ENCODE results near the gene SCGB1D4. TPM values are rescaled to one million over a fixed set of nuclear protein-coding genes. Genes with fewer than 3 reads are reported as not detected.

Gene SCGB1D4
- total RNA-seq, 6 experiments from 2014 or later, result not detected

GRCh38 chr11:62260261-62260953, 38.5 kb downstream of the SCGB1D4 start:
- H3K27ac Mint-ChIP-seq, result no peak overlapping the region
- H3K4me3 Mint-ChIP-seq, result no peak overlapping the region
- H3K4me1 Mint-ChIP-seq (ENCODE audit: low read depth), result peaks cover 19% of the 10 kb centered on the region
- TF ChIP-seq, protein P1, sequence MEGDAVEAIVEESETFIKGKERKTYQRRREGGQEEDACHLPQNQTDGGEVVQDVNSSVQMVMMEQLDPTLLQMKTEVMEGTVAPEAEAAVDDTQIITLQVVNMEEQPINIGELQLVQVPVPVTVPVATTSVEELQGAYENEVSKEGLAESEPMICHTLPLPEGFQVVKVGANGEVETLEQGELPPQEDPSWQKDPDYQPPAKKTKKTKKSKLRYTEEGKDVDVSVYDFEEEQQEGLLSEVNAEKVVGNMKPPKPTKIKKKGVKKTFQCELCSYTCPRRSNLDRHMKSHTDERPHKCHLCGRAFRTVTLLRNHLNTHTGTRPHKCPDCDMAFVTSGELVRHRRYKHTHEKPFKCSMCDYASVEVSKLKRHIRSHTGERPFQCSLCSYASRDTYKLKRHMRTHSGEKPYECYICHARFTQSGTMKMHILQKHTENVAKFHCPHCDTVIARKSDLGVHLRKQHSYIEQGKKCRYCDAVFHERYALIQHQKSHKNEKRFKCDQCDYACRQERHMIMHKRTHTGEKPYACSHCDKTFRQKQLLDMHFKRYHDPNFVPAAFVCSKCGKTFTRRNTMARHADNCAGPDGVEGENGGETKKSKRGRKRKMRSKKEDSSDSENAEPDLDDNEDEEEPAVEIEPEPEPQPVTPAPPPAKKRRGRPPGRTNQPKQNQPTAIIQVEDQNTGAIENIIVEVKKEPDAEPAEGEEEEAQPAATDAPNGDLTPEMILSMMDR (IDR thresholded peaks at IDR 0.05), result no peak
- no peaks in the 10 kb centered on the region for H3K9me3 Mint-ChIP-seq
- peaks cover 7% of the 10 kb centered on the region; the same call in 1 of the 2 replicates for H3K27me3 Mint-ChIP-seq (ENCODE audit: insufficient read depth)
- H3K36me3 Mint-ChIP-seq (ENCODE audit: low read depth), result no peaks in the 10 kb centered on the region
- no peak for DNase-seq

DNA sequence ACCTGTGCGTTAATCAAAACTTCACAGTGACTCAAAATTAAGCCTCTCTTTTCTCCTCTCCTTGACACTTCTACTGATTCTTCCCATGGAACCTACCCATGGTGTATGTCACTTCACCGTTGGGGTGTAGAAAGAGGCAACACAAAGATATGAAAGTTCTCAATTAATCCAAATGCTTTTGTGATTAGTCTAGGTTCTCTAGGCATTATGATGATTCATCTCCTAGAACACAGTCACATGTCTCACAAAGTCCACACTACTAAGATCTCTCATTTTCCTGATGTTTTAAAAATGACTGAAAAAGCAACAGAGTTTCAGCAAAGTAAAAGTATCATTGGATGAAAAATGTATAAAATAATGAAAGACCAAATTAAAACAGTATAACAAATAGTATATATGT, 42.6 kb downstream of the SCGB1D4 start:
- TF ChIP-seq, protein P1 (IDR thresholded peaks at IDR 0.05), result no peak
- H3K4me1 Mint-ChIP-seq (ENCODE audit: low read depth), result peaks cover 8% of the 10 kb centered on the region
- H3K9me3 Mint-ChIP-seq, result peaks cover 19% of the 10 kb centered on the region
- H3K4me3 Mint-ChIP-seq, result no peak overlapping the region
- no peak overlapping the region for H3K27ac Mint-ChIP-seq
- H3K27me3 Mint-ChIP-seq (ENCODE audit: insufficient read depth), result peaks cover 7% of the 10 kb centered on the region; the same call in 1 of the 2 replicates
- peaks cover 9% of the 10 kb centered on the region; the same call in 1 of the 2 replicates for H3K36me3 Mint-ChIP-seq (ENCODE audit: low read depth)
- DNase-seq, result no peak

DNA sequence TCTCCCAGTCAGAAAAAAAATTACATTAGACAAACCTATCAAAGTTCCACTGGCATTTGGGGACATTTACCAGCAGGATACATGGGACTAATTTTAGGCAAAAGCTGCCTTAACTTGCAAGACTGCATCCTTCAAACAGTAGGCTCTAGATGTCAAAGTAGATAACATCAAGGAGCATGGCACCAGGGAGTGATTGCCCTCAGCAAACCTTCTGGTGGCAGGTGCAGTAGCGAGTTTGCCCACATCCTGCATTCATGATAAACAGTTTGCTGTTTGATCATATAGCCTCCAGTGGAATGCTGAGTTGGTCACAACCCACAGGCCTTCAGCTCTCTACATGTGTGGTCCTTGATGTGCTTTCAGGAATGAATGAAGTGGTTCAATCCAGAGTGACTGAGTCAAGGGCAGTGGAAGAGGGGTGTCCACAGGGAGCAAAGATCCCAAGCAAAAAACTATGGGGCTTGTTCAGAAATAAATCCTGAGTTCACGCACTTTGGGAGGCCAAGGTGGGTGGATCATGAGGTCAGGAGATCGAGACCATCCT, 44.8 kb downstream of the SCGB1D4 start:
- H3K4me1 Mint-ChIP-seq (ENCODE audit: low read depth), result peaks cover 8% of the 10 kb centered on the region
- TF ChIP-seq, protein P1 (IDR thresholded peaks at IDR 0.05), result no peak
- DNase-seq, result no peak

DNA sequence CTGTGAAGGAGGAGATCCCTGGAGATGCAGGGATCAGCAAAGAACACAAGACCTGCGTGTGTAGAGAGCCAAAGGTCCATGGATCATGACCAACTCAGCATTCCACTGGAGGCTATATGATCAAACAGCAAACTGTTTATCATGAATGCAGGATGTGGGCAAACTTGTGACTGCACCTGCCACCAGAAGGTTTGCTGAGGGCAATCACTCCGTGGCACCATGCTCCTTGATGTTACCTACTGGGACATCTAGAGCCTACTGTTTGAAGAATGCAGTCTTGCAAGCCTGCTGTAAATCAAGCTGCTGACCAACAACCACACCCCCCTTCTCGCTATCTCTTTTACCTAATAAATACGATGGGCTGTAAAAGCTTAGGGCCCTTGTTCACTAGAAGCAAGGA, 47.2 kb downstream of the SCGB1D4 start:
- TF ChIP-seq, protein P1 (IDR thresholded peaks at IDR 0.05), result no peak
- Mint-ChIP-seq H3K27me3 (ENCODE audit: insufficient read depth) (no peaks in the 10 kb centered on the region; the same call in none of the 2 replicates), H3K27ac (no peak overlapping the region), H3K4me3 (no peak overlapping the region), H3K36me3 (ENCODE audit: low read depth) (peaks cover 9% of the 10 kb centered on the region; the same call in 1 of the 2 replicates), H3K4me1 (ENCODE audit: low read depth) (peaks cover 8% of the 10 kb centered on the region), H3K9me3 (peaks cover 21% of the 10 kb centered on the region)
- DNase-seq, result no peak

More for the DNA sequence above, 44.8 kb downstream of the SCGB1D4 start:
- H3K27me3 Mint-ChIP-seq (ENCODE audit: insufficient read depth), result peaks cover 4% of the 10 kb centered on the region
- peaks cover 9% of the 10 kb centered on the region; the same call in 1 of the 2 replicates for H3K36me3 Mint-ChIP-seq (ENCODE audit: low read depth)
- H3K27ac Mint-ChIP-seq, result no peak overlapping the region
- peaks cover 21% of the 10 kb centered on the region for H3K9me3 Mint-ChIP-seq
- no peak overlapping the region for H3K4me3 Mint-ChIP-seq

Other genes with a start within 250 kb of the SCGB1D4 start
- gene INCENP, start 175.1 kb downstream of the SCGB1D4 start, total RNA-seq (2021; fragmentation: NEBNext Ultra II Directional; extraction: Animal tissue kit (Norgen Biotek cat#: 25700)), result 10 to 100 TPM; 32.3 to 60.0 (median 54.1) TPM
- not detected for gene SCGB1D1, start 108.9 kb downstream of the SCGB1D4 start, total RNA-seq (2021; fragmentation: NEBNext Ultra II Directional; extraction: Animal tissue kit (Norgen Biotek cat#: 25700))
- gene SCGB2A1, start 90.4 kb downstream of the SCGB1D4 start, total RNA-seq (2021; fragmentation: NEBNext Ultra II Directional; extraction: Animal tissue kit (Norgen Biotek cat#: 25700)), result not detected
- gene SCGB1D2, start 56.8 kb downstream of the SCGB1D4 start, total RNA-seq (2021; fragmentation: NEBNext Ultra II Directional; extraction: Animal tissue kit (Norgen Biotek cat#: 25700)), result not detected
- gene SCGB2A2, start 28.9 kb downstream of the SCGB1D4 start, total RNA-seq (2021; fragmentation: NEBNext Ultra II Directional; extraction: Animal tissue kit (Norgen Biotek cat#: 25700)), result not detected
- gene ASRGL1, start 38.4 kb upstream of the SCGB1D4 start, total RNA-seq (2021; fragmentation: NEBNext Ultra II Directional; extraction: Animal tissue kit (Norgen Biotek cat#: 25700)), result under 1 TPM; 0.36 to 0.55 (median 0.49) TPM
- gene SCGB1A1, start 120.0 kb upstream of the SCGB1D4 start, total RNA-seq (2021; fragmentation: NEBNext Ultra II Directional; extraction: Animal tissue kit (Norgen Biotek cat#: 25700)), result not detected
- gene AHNAK, start 247.7 kb upstream of the SCGB1D4 start, total RNA-seq (2021; fragmentation: NEBNext Ultra II Directional; extraction: Animal tissue kit (Norgen Biotek cat#: 25700)), result 100 to 1,000 TPM; 426 to 589 (median 452) TPM